Measurements from ENCODE around the gene EGLN2. TPM values are rescaled to one million over a fixed set of nuclear protein-coding genes. Genes with fewer than 3 reads are reported as not detected.

EGLN2 gene
- total RNA-seq, 1 donor from 2014 or later = 188 TPM

GRCh38 chr19:40774916-40775631 lies 23.9 kb upstream of the EGLN2 start, which contains the start of gene MIA:
Gene MIA, plus strand, starts transcription at chr19:40775521. Its CDS starts 22 bp downstream, at chr19:40775543.
- TF ChIP-seq CTCF (IDR thresholded peaks at IDR 0.05) = no peak
- no peak for DNase-seq
- Histone ChIP-seq H3K4me3 (no peak within 1 kb of the TSS), H3K36me3 (peaks cover 3% of the 10 kb centered on the region), H3K27ac (no peak within 1 kb of the TSS), H3K27me3 (ENCODE audit: low read depth) (no peaks in the 10 kb centered on the region), H3K9me3 (no peaks in the 10 kb centered on the region), H3K4me1 (peaks cover 22% of the 10 kb centered on the region)
- intact Hi-C loops (cut with DNase I) = no loop called here
- no peak for ATAC-seq

- DNase-seq = no peak
Observed at GRCh38 chr19:40775632-40776022, 23.4 kb upstream of the EGLN2 start.

GRCh38 chr19:40776364-40776763 lies 22.6 kb upstream of the EGLN2 start:
- ATAC-seq = no peak
- peaks cover 22% of the 10 kb centered on the region for H3K4me1 ChIP-seq

More at GRCh38 chr19:40775632-40776022, 23.4 kb upstream of the EGLN2 start:
- H3K27ac ChIP-seq = no peak overlapping the region
- H3K4me3 ChIP-seq = no peak overlapping the region
- no peaks in the 10 kb centered on the region for H3K9me3 ChIP-seq
- TF ChIP-seq CTCF (IDR thresholded peaks at IDR 0.05) = no peak
- no peaks in the 10 kb centered on the region for H3K27me3 ChIP-seq (ENCODE audit: low read depth)
- intact Hi-C loops (cut with DNase I) = no loop called here
- ATAC-seq = no peak
- peaks cover 3% of the 10 kb centered on the region for H3K36me3 ChIP-seq
- H3K4me1 ChIP-seq = peaks cover 22% of the 10 kb centered on the region

GRCh38 chr19:40776932-40777644 lies 21.9 kb upstream of the EGLN2 start:
- DNase-seq = peak; percentile 91
- intact Hi-C loops (cut with DNase I) = no loop called here
- Histone ChIP-seq H3K4me3 (peak overlapping the region; percentile 60), H3K9me3 (no peaks in the 10 kb centered on the region), H3K4me1 (peaks cover 22% of the 10 kb centered on the region), H3K27me3 (ENCODE audit: low read depth) (no peaks in the 10 kb centered on the region), H3K27ac (peak overlapping the region; percentile 96), H3K36me3 (peaks cover 4% of the 10 kb centered on the region)
- peak; percentile 85 to 90 for ATAC-seq
- TF ChIP-seq CTCF (IDR thresholded peaks at IDR 0.05) = no peak

More at GRCh38 chr19:40776364-40776763, 22.6 kb upstream of the EGLN2 start:
- intact Hi-C loops (cut with DNase I) = no loop called here
- Histone ChIP-seq H3K36me3 (peaks cover 3% of the 10 kb centered on the region), H3K9me3 (no peaks in the 10 kb centered on the region), H3K27me3 (ENCODE audit: low read depth) (no peaks in the 10 kb centered on the region), H3K4me3 (no peak overlapping the region), H3K27ac (peak overlapping the region; percentile 96)
- TF ChIP-seq CTCF (IDR thresholded peaks at IDR 0.05) = no peak
- DNase-seq = no peak

GRCh38 chr19:40777645-40777936 lies 21.4 kb upstream of the EGLN2 start:
- DNase-seq (no peak), ATAC-seq (no peak)
- intact Hi-C loops (cut with DNase I) = no loop called here
- Histone ChIP-seq H3K27ac (peak overlapping the region; percentile 96), H3K4me1 (peaks cover 22% of the 10 kb centered on the region), H3K4me3 (peak overlapping the region; percentile 60), H3K36me3 (peaks cover 5% of the 10 kb centered on the region), H3K27me3 (ENCODE audit: low read depth) (no peaks in the 10 kb centered on the region), H3K9me3 (no peaks in the 10 kb centered on the region)
- no peak for TF ChIP-seq CTCF (IDR thresholded peaks at IDR 0.05)
